Retinal pigment epithelial cell (primary cell): ENCODE data around the gene FIZ1.

ENCODE experiments used
- DNase-seq: peaks from one replicate; pipeline ENCODE4 v3.0.0-alpha.2; 2010; ENCODE audit warnings: low read depth
- H3K4me3 ChIP-seq: 2 replicates; pipeline ENCODE4 v1.5.1; 2011; ENCODE audit warnings: mild to moderate bottlenecking, low read length, control low read depth, moderate library complexity
- CTCF ChIP-seq: conservative IDR thresholded peaks from 2 replicates; pipeline ENCODE4 v1.5.1; 2011; ENCODE audit warnings: low read depth, low read length, control low read depth, inconsistent platforms

FIZ1 gene

GRCh38 chr19:55544776-55545439 is 54.4 kb downstream of the FIZ1 start:
- no peak overlapping the region for H3K4me3 ChIP-seq
- DNase-seq = no peak
- TF ChIP-seq CTCF = no peak

GRCh38 chr19:55544014-55544413 is 55.3 kb downstream of the FIZ1 start:
- H3K4me3 ChIP-seq = no peak overlapping the region
- no peak for TF ChIP-seq CTCF
- no peak for DNase-seq

GRCh38 chr19:55543567-55543966 is 55.8 kb downstream of the FIZ1 start:
- DNase-seq = no peak
- TF ChIP-seq CTCF = no peak
- H3K4me3 ChIP-seq = no peak overlapping the region

GRCh38 chr19:55542292-55542855 is 56.9 kb downstream of the FIZ1 start:
- DNase-seq = no peak
- TF ChIP-seq CTCF = no peak
- H3K4me3 ChIP-seq = no peak overlapping the region
